Spleen (tissue), 13 donors: ENCODE measurements around the gene LDAH. TPM values are rescaled to one million over a fixed set of nuclear protein-coding genes. Genes with fewer than 3 reads are reported as not detected.
A peak's percentile ranks its signal among the peaks of the same experiment; 100 is the strongest.

ENCODE experiments used
- DNase-seq: peaks from one replicate; pipeline ENCODE4 v3.0.0-alpha.2; 2020
- H3K27ac ChIP-seq, 8 donors: fragments of 200-600 bp; sonication (generic) in 7 of 8; 1 replicate in 4 of 8; 2 replicates in 4 of 8; pipeline versions ENCODE4 v1.5.0 to v1.8.0; 2016 to 2021; ENCODE audit warnings: inconsistent platforms in 4 of 8, mild to moderate bottlenecking in 4 of 8, moderate library complexity in 1 of 8
- H3K27me3 ChIP-seq, 7 donors: fragments of 200-600 bp; sonication (generic) in 6 of 7; replicated peaks in 1 of 7; 1 replicate in 4 of 7; 2 replicates in 3 of 7; pipeline versions ENCODE4 v1.5.0 to v1.8.0; 2016 to 2021; ENCODE audit warnings: inconsistent platforms in 3 of 7, mild to moderate bottlenecking in 1 of 7
- H3K36me3 ChIP-seq, 6 donors: fragments of 200-600 bp; sonication (generic) in 5 of 6; 1 replicate in 4 of 6; 2 replicates in 2 of 6; pipeline versions ENCODE4 v1.5.0 to v1.8.0; 2016 to 2021; ENCODE audit warnings: inconsistent platforms in 2 of 6
- H3K4me1 ChIP-seq, 6 donors: fragments of 200-600 bp; sonication (generic) in 5 of 6; 1 replicate in 3 of 6; 2 replicates in 3 of 6; pipeline versions ENCODE4 v1.5.0 to v1.8.0; 2016 to 2021; ENCODE audit warnings: inconsistent platforms in 3 of 6
- H3K4me3 ChIP-seq, 8 donors: fragments of 200-600 bp; sonication (generic) in 7 of 8; 1 replicate in 4 of 8; 2 replicates in 4 of 8; pipeline versions ENCODE4 v1.5.0 to v1.8.0; 2016 to 2021; ENCODE audit warnings: inconsistent platforms in 4 of 8, mild to moderate bottlenecking in 4 of 8, moderate library complexity in 2 of 8
- H3K9me3 ChIP-seq, 8 donors: fragments of 200-600 bp; sonication (generic) in 7 of 8; 1 replicate in 4 of 8; 2 replicates in 4 of 8; pipeline versions ENCODE4 v1.5.0 to v1.8.0; 2016 to 2021; ENCODE audit warnings: inconsistent platforms in 4 of 8
- POLR2A ChIP-seq, 3 donors: fragments of 450-650 bp; IDR thresholded peaks; one replicate each; pipeline ENCODE4 v1.5.1; 2017; ENCODE audit warnings: antibody characterized with exemption in 3 of 3, mild to moderate bottlenecking in 1 of 3
- POLR2AphosphoS5 ChIP-seq, 3 donors: sonication (generic); formaldehyde crosslinking; IDR thresholded peaks; one replicate each; pipeline ENCODE4 v1.5.1; 2017; ENCODE audit warnings: antibody characterized with exemption in 3 of 3
- whole genome bisulfite sequencing, 5 donors: extraction: QIAGEN DNeasy Blood & Tissue Kit in 3 of 5; methylation state at CpG; one replicate each; pipeline versions ENCODE4 v1.1.5 to v1.1.7; 2013 to 2018; 5-methylcytosine and 5-hydroxymethylcytosine counted together
- intact Hi-C: fragments of 100-400 bp; cut with DNase I; formaldehyde crosslinking; loops from one replicate; pipeline ENCODE4 v1.15.0; 2023; ENCODE audit warnings: low total_unique reads
- long read RNA-seq, 2 donors: transcript quantifications; one replicate each; lab custom pipeline, GENCODE V29; 2026
- polyA plus RNA-seq, 3 donors: library from polyadenylated mRNA; stranded (reverse); fragments of 200-250 nt; gene quantifications; one replicate each; pipeline ENCODE4 v1.2.1, GENCODE V29; 2013
- total RNA-seq, 7 donors: library from RNA; depleted of rRNA in 3 of 7; stranded (reverse); fragments of >200 nt in 3 of 7; fragmentation: NEBNext Ultra II Directional in 4 of 7; extraction: Animal tissue kit (Norgen Biotek cat#: 25700) in 4 of 7; gene quantifications; one replicate each; pipeline versions ENCODE4 v1.1.0 to v1.2.1, GENCODE V29; 2016 to 2021
- TF ChIP-seq, protein P1 (sequence below), 11 experiments: fragments of 200-600 bp in 7 of 11; fragments of 450-650 bp in 4 of 11; sonication (generic) in 4 of 11; IDR thresholded peaks in 8 of 11; conservative IDR thresholded peaks in 3 of 11; 1 replicate in 7 of 11; 2 replicates in 4 of 11; pipeline versions ENCODE4 v1.4.0 to v1.8.0; 2016 to 2021; ENCODE audit warnings: antibody characterized with exemption in 11 of 11, inconsistent platforms in 4 of 11, mild to moderate bottlenecking in 1 of 11
- donor health status: healthy with polysubstance abuse.
- donor health status: DM: no; HTN: no; CAD: no; lungs with moderate emphysema.
- donor health status: DM: no; HTN: no; CAD: no.
- donor health status: Bipolar disorder and iron deficiency.
- donor health status: healthy.
- donor health status: DM: no; HTN: no; CAD: no.
- donor health status: DM: yes; HTN: yes; CAD: no.

Gene LDAH
- total RNA-seq = 10 to 100 TPM; 15.6 to 33.2 (median 22.1) TPM
- polyA plus RNA-seq = 1 to 10 TPM; 5.8 to 9.5 (median 8.5) TPM
- long read RNA-seq, donor 1, partial matches to known transcripts = 6 of 7 reads
- long read RNA-seq, donor 1, other reads (novel, unspliced or antisense) = 0 of 7 reads
- long read RNA-seq, donor 2, partial matches to known transcripts = 0 of 4 reads
- long read RNA-seq, donor 2, other reads (novel, unspliced or antisense) = 0 of 4 reads

DNA sequence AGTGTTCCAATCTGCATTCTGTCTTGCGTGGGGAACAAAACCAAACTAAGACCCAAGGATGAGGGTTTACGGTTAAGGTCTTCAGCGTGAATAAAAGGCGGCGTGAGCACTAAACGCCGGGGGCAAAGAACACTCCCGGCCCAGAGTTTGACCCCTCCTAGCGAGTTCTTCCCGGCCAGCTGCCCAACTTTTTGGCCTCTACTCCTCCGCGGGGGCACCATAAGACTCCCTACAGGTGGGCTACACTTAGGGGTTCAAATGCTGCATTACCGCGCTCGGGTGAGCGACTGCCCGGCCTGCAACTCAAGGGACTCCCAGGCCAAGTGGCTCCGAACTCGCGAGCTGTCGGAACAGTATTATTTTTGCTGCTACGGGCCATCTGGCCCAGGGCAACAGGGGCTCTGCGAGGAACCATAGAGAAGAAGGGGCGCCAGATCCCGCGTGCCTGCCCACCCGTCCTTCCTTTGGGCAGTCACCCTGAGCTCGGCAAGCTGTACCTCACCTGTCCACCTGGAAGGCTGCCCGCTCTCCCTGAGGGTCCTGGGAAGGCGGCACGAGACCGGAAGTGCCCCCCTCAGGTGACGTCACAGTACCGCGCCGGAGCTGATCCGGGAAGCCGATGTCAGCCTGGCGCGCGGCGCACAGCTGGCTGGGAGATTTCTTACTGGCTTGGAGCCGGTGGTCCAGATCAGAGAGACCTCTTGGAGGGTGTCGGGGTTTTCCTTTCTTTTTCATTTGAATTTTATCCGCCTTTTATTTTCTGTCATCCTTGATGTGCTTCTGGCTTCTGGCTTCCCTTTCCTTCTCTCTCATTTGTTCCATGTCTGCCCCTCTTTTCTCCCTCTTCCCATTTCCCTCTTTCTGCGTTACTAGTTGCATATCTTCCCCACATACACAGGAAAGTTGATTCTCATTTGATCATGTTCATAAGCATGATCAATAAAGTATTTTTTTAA, at the start of gene LDAH:
Gene LDAH (minus strand): TSS at position 567 of the 956 bp plus-strand sequence. CDS start 21,638 bp downstream, outside the sequence.
- Histone ChIP-seq H3K36me3 (no peaks in the 10 kb centered on the region), H3K27ac (peak within 1 kb of the TSS; percentile 84 to 98 (median 94)), H3K9me3 (no peaks in the 10 kb centered on the region), H3K4me3 (peak within 1 kb of the TSS; percentile 64 to 91 (median 79)), H3K4me1 (peaks cover 0 to 28% (median 18%) of the 10 kb centered on the region in 6 donors), H3K27me3 (no peaks in the 10 kb centered on the region)
- TF ChIP-seq POLR2AphosphoS5 (IDR thresholded peaks at IDR 0.05) (peak; percentile 91 to 93 (median 92)), POLR2A (IDR thresholded peaks at IDR 0.05) (peak in 1 of 3 donors; percentile 47)
- TF ChIP-seq, protein P1, sequence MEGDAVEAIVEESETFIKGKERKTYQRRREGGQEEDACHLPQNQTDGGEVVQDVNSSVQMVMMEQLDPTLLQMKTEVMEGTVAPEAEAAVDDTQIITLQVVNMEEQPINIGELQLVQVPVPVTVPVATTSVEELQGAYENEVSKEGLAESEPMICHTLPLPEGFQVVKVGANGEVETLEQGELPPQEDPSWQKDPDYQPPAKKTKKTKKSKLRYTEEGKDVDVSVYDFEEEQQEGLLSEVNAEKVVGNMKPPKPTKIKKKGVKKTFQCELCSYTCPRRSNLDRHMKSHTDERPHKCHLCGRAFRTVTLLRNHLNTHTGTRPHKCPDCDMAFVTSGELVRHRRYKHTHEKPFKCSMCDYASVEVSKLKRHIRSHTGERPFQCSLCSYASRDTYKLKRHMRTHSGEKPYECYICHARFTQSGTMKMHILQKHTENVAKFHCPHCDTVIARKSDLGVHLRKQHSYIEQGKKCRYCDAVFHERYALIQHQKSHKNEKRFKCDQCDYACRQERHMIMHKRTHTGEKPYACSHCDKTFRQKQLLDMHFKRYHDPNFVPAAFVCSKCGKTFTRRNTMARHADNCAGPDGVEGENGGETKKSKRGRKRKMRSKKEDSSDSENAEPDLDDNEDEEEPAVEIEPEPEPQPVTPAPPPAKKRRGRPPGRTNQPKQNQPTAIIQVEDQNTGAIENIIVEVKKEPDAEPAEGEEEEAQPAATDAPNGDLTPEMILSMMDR (IDR thresholded peaks at IDR 0.05 in 8 of 11, conservative IDR thresholded peaks at IDR 0.05 in 3 of 11) = no peak
- DNase-seq = peak; percentile 95
- 0 to 1% (median 1%) methylated on average over 37 to 46 of the region's 46 CpGs for WGBS, 5 donors
- intact Hi-C loops = no loop called here

DNA sequence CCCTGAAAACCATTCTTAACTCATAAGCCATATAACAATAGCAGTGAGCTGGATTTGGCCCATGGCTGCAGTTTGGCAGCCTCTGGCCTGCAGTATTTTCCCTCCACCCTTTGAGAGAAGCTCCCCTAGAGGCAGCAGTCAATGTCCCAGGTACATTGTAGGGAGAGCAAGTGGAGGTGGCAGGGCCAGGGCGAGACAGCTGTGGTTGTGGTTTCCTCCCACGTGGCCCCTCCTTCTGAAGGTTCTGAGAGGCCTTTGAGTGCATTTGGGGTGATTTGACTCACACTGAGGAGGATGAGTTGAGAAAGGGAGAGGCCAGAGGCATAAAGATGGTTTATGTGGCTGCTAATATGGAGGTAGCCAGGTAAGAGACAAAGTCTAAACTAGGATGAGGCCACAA, 45.5 kb upstream of the LDAH start:
- Histone ChIP-seq H3K27me3 (peaks cover 0 to 11% (median 0%) of the 10 kb centered on the region in 7 donors), H3K27ac (no peak overlapping the region), H3K4me1 (no peaks in the 10 kb centered on the region), H3K36me3 (no peaks in the 10 kb centered on the region), H3K9me3 (peaks cover 0 to 8% (median 0%) of the 10 kb centered on the region in 8 donors), H3K4me3 (no peak overlapping the region)
- no peak for TF ChIP-seq POLR2AphosphoS5 (IDR thresholded peaks at IDR 0.05)
- no peak for TF ChIP-seq POLR2A (IDR thresholded peaks at IDR 0.05)
- TF ChIP-seq, protein P1 (IDR thresholded peaks at IDR 0.05 in 8 of 11, conservative IDR thresholded peaks at IDR 0.05 in 3 of 11) = no peak
- 5 to 22% (median 19%) methylated on average over 2 of the region's 2 CpGs for WGBS, 5 donors
- no peak for DNase-seq
- intact Hi-C loops = no loop called here

DNA sequence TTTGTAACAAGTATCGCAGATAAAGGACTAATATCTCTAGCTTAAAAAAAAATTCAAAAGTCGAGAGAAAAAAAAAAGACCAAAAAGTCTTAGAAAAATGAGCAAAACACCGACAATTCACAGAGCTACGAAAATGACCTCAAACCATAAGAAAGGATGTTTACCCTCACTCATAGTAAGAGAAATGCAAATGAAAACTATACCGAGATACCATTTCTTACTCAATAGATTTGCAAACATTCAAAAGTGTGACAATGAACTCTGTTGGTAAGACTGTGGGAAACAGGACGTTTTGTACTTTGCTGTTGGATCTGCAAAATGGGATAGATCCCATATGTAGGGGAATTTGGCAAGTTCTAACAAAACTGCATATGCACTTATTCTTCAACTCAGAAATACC, 39.9 kb upstream of the LDAH start:
- DNase-seq = no peak
- H3K36me3 ChIP-seq = no peaks in the 10 kb centered on the region
- H3K4me1 ChIP-seq = no peaks in the 10 kb centered on the region
- H3K4me3 ChIP-seq = no peak overlapping the region
- TF ChIP-seq POLR2A (IDR thresholded peaks at IDR 0.05) (no peak), POLR2AphosphoS5 (IDR thresholded peaks at IDR 0.05) (no peak)
- TF ChIP-seq, protein P1 (IDR thresholded peaks at IDR 0.05 in 8 of 11, conservative IDR thresholded peaks at IDR 0.05 in 3 of 11) = no peak
- H3K27me3 ChIP-seq = peaks cover 0 to 4% (median 0%) of the 10 kb centered on the region in 7 donors
- WGBS, 5 donors = 66 to 82% (median 69%) methylated on average over 6 of the region's 6 CpGs
- intact Hi-C loops = no loop called here
- no peak overlapping the region for H3K27ac ChIP-seq
- H3K9me3 ChIP-seq = peaks cover 0 to 8% (median 0%) of the 10 kb centered on the region in 8 donors

DNA sequence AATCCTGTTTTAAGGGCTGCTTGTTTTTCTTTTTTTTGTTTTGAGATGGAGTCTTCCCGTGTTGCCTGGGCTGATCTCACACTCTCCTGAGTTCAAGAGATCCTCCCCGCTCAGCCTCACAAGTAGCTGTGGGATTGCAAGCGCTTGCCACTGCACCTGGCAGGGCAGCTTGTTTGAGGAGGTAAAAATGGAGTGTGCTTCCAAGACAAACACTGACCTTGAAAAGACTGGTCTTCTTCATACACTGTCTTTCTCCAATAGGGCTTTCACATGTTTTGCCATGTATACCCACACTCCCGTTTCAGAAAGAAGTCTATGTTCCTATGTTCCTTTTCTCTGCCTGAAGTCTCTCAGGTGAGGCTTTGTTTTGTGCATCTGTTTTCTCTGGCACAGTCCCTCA, 32.6 kb upstream of the LDAH start:
- Histone ChIP-seq H3K4me1 (no peaks in the 10 kb centered on the region), H3K4me3 (no peak overlapping the region), H3K27ac (no peak overlapping the region), H3K36me3 (no peaks in the 10 kb centered on the region), H3K27me3 (peaks cover 0 to 9% (median 0%) of the 10 kb centered on the region in 7 donors), H3K9me3 (no peaks in the 10 kb centered on the region)
- no peak for DNase-seq
- TF ChIP-seq, protein P1 (IDR thresholded peaks at IDR 0.05 in 8 of 11, conservative IDR thresholded peaks at IDR 0.05 in 3 of 11) = no peak
- TF ChIP-seq POLR2AphosphoS5 (IDR thresholded peaks at IDR 0.05) (no peak), POLR2A (IDR thresholded peaks at IDR 0.05) (no peak)
- intact Hi-C loops = no loop called here
- 86 to 95% (median 88%) methylated on average over 4 of the region's 4 CpGs for WGBS, 5 donors
